Measurements from ENCODE around the gene RTCA. TPM values are rescaled to one million over a fixed set of nuclear protein-coding genes. Genes with fewer than 3 reads are reported as not detected.

Gene RTCA
- total RNA-seq, 1 donor from 2014 or later: 39.3 TPM

DNA sequence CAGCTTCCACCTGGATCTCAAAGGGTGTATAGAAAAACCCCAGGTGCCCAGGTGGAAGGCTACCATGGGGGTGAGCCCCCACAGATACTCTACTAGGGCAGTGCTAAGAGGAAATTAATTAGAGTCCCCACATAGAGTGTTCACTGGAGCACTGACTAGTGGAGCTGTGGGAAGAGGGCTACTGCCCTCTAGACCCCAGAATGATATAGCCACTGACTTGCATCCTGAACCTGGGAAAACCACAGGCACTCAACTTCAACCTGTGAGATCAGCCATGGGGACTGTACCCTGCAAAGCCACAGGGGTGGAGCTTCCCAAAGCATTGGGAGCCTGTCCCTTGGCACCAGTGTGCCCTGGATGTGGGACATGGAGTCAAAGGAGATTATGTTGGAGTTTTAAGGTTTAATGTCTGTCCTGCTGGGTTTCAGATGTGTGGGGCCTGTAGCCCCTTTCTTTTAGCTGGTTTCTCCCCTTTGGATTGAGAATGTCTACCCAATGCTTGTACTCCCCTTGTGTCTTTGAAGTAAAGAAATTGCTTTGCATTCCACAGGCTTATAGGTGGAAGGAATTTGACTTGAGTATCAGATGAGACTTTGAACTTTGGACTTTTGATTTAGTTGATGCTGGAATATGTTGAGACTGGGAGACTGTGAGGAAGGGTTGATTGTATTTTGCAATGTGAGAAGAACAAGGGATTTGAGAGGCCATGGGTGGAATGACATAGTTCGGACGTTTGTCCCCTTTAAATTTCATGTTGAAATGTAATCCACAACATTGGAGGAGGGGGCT is 54.5 kb downstream of the RTCA start:
- Mint-ChIP-seq H3K36me3 (ENCODE audit: insufficient read depth) (peaks cover 2% of the 10 kb centered on the region), H3K9me3 (ENCODE audit: low read depth) (peaks cover 20% of the 10 kb centered on the region), H3K4me3 (ENCODE audit: low read depth) (no peak overlapping the region), H3K27ac (no peak overlapping the region), H3K27me3 (no peaks in the 10 kb centered on the region), H3K4me1 (ENCODE audit: low read depth) (peaks cover 22% of the 10 kb centered on the region)
- DNase-seq (ENCODE audit: low spot score, unreplicated experiment): no peak
- TF ChIP-seq, protein P1, sequence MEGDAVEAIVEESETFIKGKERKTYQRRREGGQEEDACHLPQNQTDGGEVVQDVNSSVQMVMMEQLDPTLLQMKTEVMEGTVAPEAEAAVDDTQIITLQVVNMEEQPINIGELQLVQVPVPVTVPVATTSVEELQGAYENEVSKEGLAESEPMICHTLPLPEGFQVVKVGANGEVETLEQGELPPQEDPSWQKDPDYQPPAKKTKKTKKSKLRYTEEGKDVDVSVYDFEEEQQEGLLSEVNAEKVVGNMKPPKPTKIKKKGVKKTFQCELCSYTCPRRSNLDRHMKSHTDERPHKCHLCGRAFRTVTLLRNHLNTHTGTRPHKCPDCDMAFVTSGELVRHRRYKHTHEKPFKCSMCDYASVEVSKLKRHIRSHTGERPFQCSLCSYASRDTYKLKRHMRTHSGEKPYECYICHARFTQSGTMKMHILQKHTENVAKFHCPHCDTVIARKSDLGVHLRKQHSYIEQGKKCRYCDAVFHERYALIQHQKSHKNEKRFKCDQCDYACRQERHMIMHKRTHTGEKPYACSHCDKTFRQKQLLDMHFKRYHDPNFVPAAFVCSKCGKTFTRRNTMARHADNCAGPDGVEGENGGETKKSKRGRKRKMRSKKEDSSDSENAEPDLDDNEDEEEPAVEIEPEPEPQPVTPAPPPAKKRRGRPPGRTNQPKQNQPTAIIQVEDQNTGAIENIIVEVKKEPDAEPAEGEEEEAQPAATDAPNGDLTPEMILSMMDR (IDR thresholded peaks at IDR 0.05; ENCODE audit: unreplicated experiment): no peak

DNA sequence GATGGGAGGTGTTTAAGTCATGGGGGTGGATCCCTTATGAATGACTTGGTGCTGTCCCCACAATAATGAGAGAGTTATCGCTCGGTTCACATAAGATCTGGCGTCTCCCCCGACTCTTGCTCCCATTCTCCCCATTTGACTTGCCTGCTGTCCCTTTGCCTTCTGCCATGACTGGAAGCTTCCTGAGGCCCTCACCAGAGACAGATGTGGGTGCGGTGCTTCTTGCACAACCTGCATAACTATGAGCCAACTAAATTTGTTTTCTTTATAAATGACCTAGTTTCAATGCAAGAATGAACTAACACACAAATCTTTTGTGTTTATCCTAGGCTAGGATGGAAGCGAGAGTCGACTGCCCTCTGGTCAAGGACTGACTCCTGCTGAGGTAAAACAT is 55.1 kb downstream of the RTCA start:
- H3K27ac Mint-ChIP-seq: no peak overlapping the region
- DNase-seq (ENCODE audit: low spot score, unreplicated experiment): no peak
- H3K9me3 Mint-ChIP-seq (ENCODE audit: low read depth): peaks cover 17% of the 10 kb centered on the region
- H3K4me1 Mint-ChIP-seq (ENCODE audit: low read depth): peaks cover 23% of the 10 kb centered on the region
- no peaks in the 10 kb centered on the region for H3K27me3 Mint-ChIP-seq
- TF ChIP-seq, protein P1 (IDR thresholded peaks at IDR 0.05; ENCODE audit: unreplicated experiment): no peak
- H3K4me3 Mint-ChIP-seq (ENCODE audit: low read depth): no peak overlapping the region
- peaks cover 2% of the 10 kb centered on the region for H3K36me3 Mint-ChIP-seq (ENCODE audit: insufficient read depth)

DNA sequence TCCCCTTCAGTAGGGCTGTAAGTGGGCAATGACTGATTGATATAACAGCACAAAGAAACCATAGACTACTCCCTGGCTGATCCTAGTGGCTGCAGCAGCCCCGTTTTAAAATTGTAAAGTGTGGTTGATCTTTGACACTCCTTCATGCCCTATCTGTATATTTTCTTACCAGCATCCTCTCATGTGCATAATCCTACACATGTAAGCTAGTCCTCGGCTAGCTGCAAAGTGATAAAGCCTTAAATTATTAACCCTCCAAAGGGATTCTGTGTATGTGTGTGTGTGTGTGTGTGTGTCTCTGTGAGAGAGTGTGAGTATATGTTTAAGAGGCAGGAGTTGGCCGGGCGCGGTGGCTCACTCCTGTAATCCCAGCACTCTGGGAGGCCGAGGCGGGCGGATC is 55.5 kb downstream of the RTCA start:
- H3K9me3 Mint-ChIP-seq (ENCODE audit: low read depth): peaks cover 17% of the 10 kb centered on the region
- H3K36me3 Mint-ChIP-seq (ENCODE audit: insufficient read depth): peaks cover 2% of the 10 kb centered on the region
- peaks cover 23% of the 10 kb centered on the region for H3K4me1 Mint-ChIP-seq (ENCODE audit: low read depth)
- DNase-seq (ENCODE audit: low spot score, unreplicated experiment): no peak
- no peak overlapping the region for H3K4me3 Mint-ChIP-seq (ENCODE audit: low read depth)
- no peak overlapping the region for H3K27ac Mint-ChIP-seq
- TF ChIP-seq, protein P1 (IDR thresholded peaks at IDR 0.05; ENCODE audit: unreplicated experiment): no peak
- no peaks in the 10 kb centered on the region for H3K27me3 Mint-ChIP-seq

DNA sequence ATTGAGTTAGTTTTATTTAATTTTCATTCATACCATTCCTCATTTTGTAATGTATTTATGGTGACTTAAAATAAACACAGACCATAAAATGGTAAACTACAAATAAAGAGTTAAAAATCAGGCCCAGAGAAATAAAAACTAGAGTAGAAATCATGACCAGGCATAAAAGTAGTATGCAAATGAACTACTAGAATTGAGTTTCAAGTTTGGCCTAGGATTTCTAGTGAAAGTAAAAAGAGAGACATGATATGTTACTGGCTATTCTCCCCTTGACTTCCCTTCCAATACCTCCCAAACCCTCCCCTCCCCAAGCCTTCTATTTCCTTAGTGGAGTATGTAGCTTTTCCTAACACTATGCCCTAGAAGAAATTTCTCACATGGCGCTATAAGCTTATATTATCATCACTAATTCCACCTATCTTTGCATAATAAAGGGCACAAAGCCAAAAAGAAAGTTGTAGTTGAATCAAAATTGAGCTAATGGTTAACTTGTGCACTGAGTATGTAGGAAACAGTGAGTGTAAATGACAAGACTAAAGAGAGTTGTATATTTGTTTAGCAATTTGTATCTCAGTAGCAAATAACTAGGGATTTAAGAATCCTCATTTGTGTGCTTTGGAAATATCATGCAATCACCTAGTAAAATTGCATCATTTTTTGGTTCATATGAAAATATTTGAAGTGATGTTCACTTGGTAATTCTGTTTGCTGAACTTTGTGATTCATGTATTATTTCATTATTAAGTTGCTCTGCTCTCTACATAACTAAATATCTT is 56.6 kb downstream of the RTCA start:
- no peak overlapping the region for H3K4me3 Mint-ChIP-seq (ENCODE audit: low read depth)
- peak overlapping the region; percentile 30 for H3K27ac Mint-ChIP-seq
- H3K4me1 Mint-ChIP-seq (ENCODE audit: low read depth): peaks cover 26% of the 10 kb centered on the region
- H3K36me3 Mint-ChIP-seq (ENCODE audit: insufficient read depth): peaks cover 2% of the 10 kb centered on the region
- TF ChIP-seq, protein P1 (IDR thresholded peaks at IDR 0.05; ENCODE audit: unreplicated experiment): no peak
- H3K27me3 Mint-ChIP-seq: no peaks in the 10 kb centered on the region
- no peak for DNase-seq (ENCODE audit: low spot score, unreplicated experiment)
- H3K9me3 Mint-ChIP-seq (ENCODE audit: low read depth): peaks cover 11% of the 10 kb centered on the region

DNA sequence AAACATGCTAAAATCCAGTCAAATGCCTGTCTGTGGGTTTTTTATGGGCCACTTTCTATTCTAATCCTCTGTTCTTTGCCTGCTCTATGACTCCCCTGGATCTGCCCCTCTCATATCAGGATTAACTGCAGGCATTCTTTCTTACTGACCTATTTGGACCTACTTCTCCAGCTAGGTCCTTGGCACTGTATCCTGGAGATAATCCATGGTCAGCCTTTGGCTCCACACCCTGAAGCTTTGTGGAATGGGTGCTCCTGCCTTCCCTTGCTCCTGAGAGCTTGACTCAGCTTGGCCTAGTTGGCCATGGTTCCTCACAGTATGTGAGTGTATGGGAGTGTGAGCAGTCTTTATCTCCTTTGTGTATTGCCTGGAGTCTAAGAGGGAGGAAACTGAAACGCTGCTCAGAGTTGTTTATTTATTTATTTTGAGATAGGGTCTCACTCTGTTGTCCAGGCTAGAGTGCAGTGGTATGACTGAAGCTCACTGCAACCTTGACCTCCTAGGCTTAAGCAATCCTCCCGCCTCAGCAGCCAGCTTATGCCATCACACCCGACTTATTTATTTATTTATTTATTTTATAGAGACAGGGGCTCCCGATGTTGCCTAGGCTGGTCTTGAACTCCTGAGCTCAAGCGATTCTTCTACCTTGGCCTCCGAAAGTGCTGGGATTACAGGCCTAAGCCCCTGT is 57.5 kb downstream of the RTCA start:
- Mint-ChIP-seq H3K27me3 (no peaks in the 10 kb centered on the region), H3K36me3 (ENCODE audit: insufficient read depth) (peaks cover 2% of the 10 kb centered on the region), H3K27ac (no peak overlapping the region), H3K4me3 (ENCODE audit: low read depth) (no peak overlapping the region), H3K4me1 (ENCODE audit: low read depth) (peaks cover 26% of the 10 kb centered on the region), H3K9me3 (ENCODE audit: low read depth) (peaks cover 9% of the 10 kb centered on the region)
- no peak for DNase-seq (ENCODE audit: low spot score, unreplicated experiment)
- TF ChIP-seq, protein P1 (IDR thresholded peaks at IDR 0.05; ENCODE audit: unreplicated experiment): no peak
